Right lobe of liver (tissue), 6 donors: ENCODE results near the gene NF1. TPM values are rescaled to one million over a fixed set of nuclear protein-coding genes. Genes with fewer than 3 reads are reported as not detected.
A peak's percentile ranks its signal among the peaks of the same experiment; 100 is the strongest.

Experiments
- ATAC-seq, 4 donors: fragments of 200-7000 bp; cut with Tn5 transposase; one replicate each; pipeline ENCODE4 v1.9.1; 2020; ENCODE audit warnings: mild to moderate bottlenecking in 4 of 4, moderate library complexity in 4 of 4
- DNase-seq, 3 donors: peaks; one replicate each; pipeline ENCODE4 v3.0.0-alpha.2; 2020
- H3K27ac ChIP-seq, 3 donors: fragments of 200-600 bp; one replicate each; pipeline ENCODE4 v1.8.0; 2022
- H3K27me3 ChIP-seq, 2 donors: fragments of 200-600 bp; one replicate each; pipeline ENCODE4 v1.8.0; 2022
- H3K36me3 ChIP-seq, 4 donors: fragments of 200-600 bp; sonication (generic) in 1 of 4; one replicate each; pipeline versions ENCODE4 v1.5.1 to v1.8.0; 2017 to 2022; ENCODE audit warnings: control low read depth in 1 of 4
- H3K4me1 ChIP-seq, 4 donors: fragments of 200-600 bp; sonication (generic) in 1 of 4; one replicate each; pipeline versions ENCODE4 v1.5.1 to v1.8.0; 2017 to 2022; ENCODE audit warnings: control low read depth in 1 of 4
- H3K4me3 ChIP-seq, 3 donors: fragments of 200-600 bp; one replicate each; pipeline ENCODE4 v1.8.0; 2022
- H3K9me3 ChIP-seq, 4 donors: fragments of 200-600 bp; sonication (generic) in 1 of 4; one replicate each; pipeline versions ENCODE4 v1.5.1 to v1.8.0; 2017 to 2022; ENCODE audit warnings: control low read depth in 1 of 4
- CTCF ChIP-seq, 4 donors: fragments of 200-600 bp in 3 of 4; fragments of 450-650 bp in 1 of 4; IDR thresholded peaks; one replicate each; pipeline versions ENCODE4 v1.5.1 to v1.8.0; 2016 to 2022; ENCODE audit warnings: antibody characterized with exemption in 4 of 4, mild to moderate bottlenecking in 2 of 4
- POLR2A ChIP-seq: fragments of 450-650 bp; IDR thresholded peaks from one replicate; pipeline ENCODE4 v1.6.1; 2017; ENCODE audit warnings: antibody characterized with exemption, mild to moderate bottlenecking
- WGBS: methylation state at CpG from one replicate; pipeline ENCODE4 v1.1.6; 2018; ENCODE audit warnings: low coverage, low lambda C conversion rate; ENCODE audit not compliant: insufficient coverage; ENCODE audit errors: missing lambda C conversion rate; 5-methylcytosine and 5-hydroxymethylcytosine counted together
- intact Hi-C, 2 donors: fragments of 100-400 bp; cut with DNase I; formaldehyde crosslinking; loops; one replicate each; pipeline versions ENCODE4 v1.11.2 to v1.14.1; 2022
- total RNA-seq, 6 experiments: library from RNA; depleted of rRNA in 2 of 6; stranded (reverse); fragments of >200 nt in 2 of 6; fragmentation: NEBNext Ultra II Directional in 3 of 6; extraction: Animal tissue kit (Norgen Biotek cat#: 25700) in 3 of 6; gene quantifications; one replicate each; pipeline versions ENCODE4 v1.1.0 to v1.2.4, GENCODE V29; 2016 to 2023
- donor health status: DM: no; HTN: yes; CAD: no.
- donor health status: DM: no; HTN: no; CAD: no.
- donor health status: DM: no; HTN: no; CAD: no.
- donor health status: DM: no; HTN: yes; CAD: no.
- donor health status: DM: no; HTN: yes; CAD: no.

NF1 gene
- total RNA-seq, 6 experiments from 2014 or later, result 26.6 to 35.3 (median 30.0) TPM

- H3K27ac ChIP-seq, result no peak overlapping the region
- no peaks in the 10 kb centered on the region for H3K4me1 ChIP-seq
- no peaks in the 10 kb centered on the region for H3K9me3 ChIP-seq
- intact Hi-C loops, result no loop called here
- ATAC-seq (peak in 1 of 4 donors; percentile 36), DNase-seq (no peak)
- peaks cover 0 to 7% (median 0%) of the 10 kb centered on the region in 4 donors for H3K36me3 ChIP-seq
- TF ChIP-seq CTCF (IDR thresholded peaks at IDR 0.05), result no peak
- H3K27me3 ChIP-seq, result no peaks in the 10 kb centered on the region
- WGBS, result 58% methylated on average over 1 of the region's 1 CpG
- H3K4me3 ChIP-seq, result no peak overlapping the region
These were observed 64.1 kb downstream of the NF1 start for GRCh38 chr17:31158746-31159377.

- TF ChIP-seq CTCF (IDR thresholded peaks at IDR 0.05) (no peak), POLR2A (no peak)
- Histone ChIP-seq H3K27me3 (no peaks in the 10 kb centered on the region), H3K4me3 (no peak overlapping the region), H3K36me3 (peaks cover 0 to 8% (median 0%) of the 10 kb centered on the region in 4 donors), H3K4me1 (no peaks in the 10 kb centered on the region), H3K9me3 (no peaks in the 10 kb centered on the region), H3K27ac (no peak overlapping the region)
- no peak for ATAC-seq
- no peak for DNase-seq
- intact Hi-C loops, result no loop called here
- 94% methylated on average over 6 of the region's 7 CpGs for WGBS
These were observed 68.5 kb downstream of the NF1 start for GRCh38 chr17:31163091-31163781.

GRCh38 chr17:31167111-31167510 lies 72.3 kb downstream of the NF1 start:
- H3K27ac ChIP-seq, result no peak overlapping the region
- intact Hi-C loops, result no loop called here
- H3K4me3 ChIP-seq, result no peak overlapping the region
- DNase-seq, result no peak
- TF ChIP-seq POLR2A (no peak), CTCF (IDR thresholded peaks at IDR 0.05) (no peak)
- H3K36me3 ChIP-seq, result peaks cover 0 to 12% (median 0%) of the 10 kb centered on the region in 4 donors
- H3K9me3 ChIP-seq, result no peaks in the 10 kb centered on the region
- H3K27me3 ChIP-seq, result no peaks in the 10 kb centered on the region
- ATAC-seq, result no peak
- 94% methylated on average over 3 of the region's 3 CpGs for WGBS
- no peaks in the 10 kb centered on the region for H3K4me1 ChIP-seq

- no peaks in the 10 kb centered on the region for H3K4me1 ChIP-seq
- H3K27ac ChIP-seq, result no peak overlapping the region
- peaks cover 0 to 4% (median 0%) of the 10 kb centered on the region in 4 donors for H3K36me3 ChIP-seq
- TF ChIP-seq CTCF (IDR thresholded peaks at IDR 0.05), result no peak
- TF ChIP-seq POLR2A, result no peak
- H3K9me3 ChIP-seq, result no peaks in the 10 kb centered on the region
- intact Hi-C loops, result no loop called here
- no peaks in the 10 kb centered on the region for H3K27me3 ChIP-seq
- H3K4me3 ChIP-seq, result no peak overlapping the region
- ATAC-seq (no peak), DNase-seq (no peak)
These were observed 76.9 kb downstream of the NF1 start for GRCh38 chr17:31171701-31172100.
